GM12878 (cell line): ENCODE data around the gene RAB31. TPM values are rescaled to one million over a fixed set of nuclear protein-coding genes. Genes with fewer than 3 reads are reported as not detected.

Experiments
- ATAC-seq: fragments of 200-7000 bp; cut with Tn5 transposase; 3 replicates; pipeline ENCODE4 v1.9.1; 2020; ENCODE audit warnings: mild to moderate bottlenecking, moderate library complexity
- BruUV-seq: library from RNA; stranded (reverse); fragments of 400-500 nt; replicated peaks from 2 replicates; lab custom pipeline; 2021; lab: Mats Ljungman, UMichigan
- CTCF ChIA-PET: fragments of 300-600 bp; sonication (Branson Sonifier 250); formaldehyde crosslinking; extraction: SDS; loops from one replicate; lab custom pipeline; 2021; ENCODE audit warnings: inconsistent platforms; lab: Yijun Ruan, JAX
- POLR2A ChIA-PET: fragments of 350-600 bp; formaldehyde crosslinking; extraction: SDS; loops from one replicate; lab custom pipeline; 2021; ENCODE audit warnings: inconsistent platforms; lab: Charles Lee
- RAD21 ChIA-PET: fragments of 300-600 bp; sonication (Branson Sonifier 250); formaldehyde crosslinking; loops from one replicate; lab custom pipeline; 2023; ENCODE audit warnings: antibody characterized with exemption; ENCODE audit not compliant: unreplicated experiment; lab: Charles Lee
- SMC1A ChIA-PET: fragments of 300-600 bp; sonication (Branson Sonifier 250); formaldehyde crosslinking; loops from one replicate; lab custom pipeline; 2023; ENCODE audit not compliant: unreplicated experiment, uncharacterized antibody; lab: Charles Lee
- DNase-seq: peaks from one replicate; pipeline ENCODE4 v3.0.0-alpha.2; 2011; ENCODE audit warnings: low read depth, low spot score
- FAIRE-seq: peaks from 3 replicates; lab custom pipeline; 2011; peaks lifted over from hg19 to GRCh38; lab: Jason Lieb, UNC
- H2AFZ ChIP-seq: 2 replicates; pipeline ENCODE4 v1.6.0; 2011; ENCODE audit warnings: low read depth, low read length, control low read depth; ENCODE audit not compliant: control insufficient read depth
- H3K27ac ChIP-seq: 2 replicates; pipeline ENCODE4 v1.5.1; 2011; ENCODE audit warnings: control low read depth; ENCODE audit not compliant: control insufficient read depth, insufficient read depth
- H3K27me3 ChIP-seq, 2 experiments: replicated peaks in 1 of 2; 2 replicates each; pipeline versions ENCODE4 v1.6.0 to v1.6.1; 2011; ENCODE audit warnings: low read length in 1 of 2; ENCODE audit not compliant: control insufficient read depth in 2 of 2, insufficient read depth in 2 of 2
- H3K36me3 ChIP-seq, 2 experiments: 2 replicates each; pipeline ENCODE4 v1.5.1; 2011; ENCODE audit warnings: low read length in 1 of 2; ENCODE audit not compliant: control insufficient read depth in 2 of 2, insufficient read depth in 2 of 2
- H3K4me1 ChIP-seq: 2 replicates; pipeline ENCODE4 v1.6.1; 2011; ENCODE audit warnings: mild to moderate bottlenecking, low read length, moderate library complexity, mixed read lengths; ENCODE audit not compliant: control insufficient read depth, insufficient read depth
- H3K4me2 ChIP-seq: 2 replicates; pipeline ENCODE4 v1.6.0; 2011; ENCODE audit warnings: control low read depth; ENCODE audit not compliant: control insufficient read depth, insufficient read depth
- H3K4me3 ChIP-seq: fragments of 200-600 bp; sonication (generic); 2 replicates; pipeline ENCODE4 v1.5.1; 2016
- H3K79me2 ChIP-seq: 2 replicates; pipeline ENCODE4 v1.6.0; 2011; ENCODE audit warnings: low read length; ENCODE audit not compliant: control insufficient read depth, insufficient read depth
- H3K9ac ChIP-seq: 2 replicates; pipeline ENCODE4 v1.8.0; 2011; ENCODE audit warnings: low read length, control low read depth, mixed read lengths; ENCODE audit not compliant: control insufficient read depth, insufficient read depth
- H3K9me3 ChIP-seq: replicated peaks from 3 replicates; pipeline ENCODE4 v1.5.1; 2011; ENCODE audit warnings: mild to moderate bottlenecking, low read length; ENCODE audit not compliant: control insufficient read depth, insufficient read depth
- H4K20me1 ChIP-seq: 2 replicates; pipeline ENCODE4 v1.6.0; 2011; ENCODE audit not compliant: control insufficient read depth, insufficient read depth
- ATF7 ChIP-seq: fragments of 450-650 bp; IDR thresholded peaks from 2 replicates; pipeline ENCODE4 v1.6.1; 2016; ENCODE audit warnings: low read depth, mild to moderate bottlenecking
- E4F1 ChIP-seq: fragments of 450-650 bp; IDR thresholded peaks from 2 replicates; pipeline ENCODE4 v1.6.1; 2018; ENCODE audit warnings: borderline replicate concordance, mild to moderate bottlenecking; ENCODE audit not compliant: partially characterized antibody
- KLF5 ChIP-seq: fragments of 450-650 bp; IDR thresholded peaks from 2 replicates; pipeline ENCODE4 v1.6.1; 2014; ENCODE audit warnings: mild to moderate bottlenecking; ENCODE audit not compliant: partially characterized antibody
- NFYA ChIP-seq: IDR thresholded peaks from 2 replicates; pipeline ENCODE4 v1.6.1; 2011; ENCODE audit warnings: low read depth, mild to moderate bottlenecking, low read length, improper control_type of control experiment, borderline replicate concordance
- PAX5 ChIP-seq: IDR thresholded peaks from 2 replicates; pipeline ENCODE4 v1.6.1; 2011; ENCODE audit warnings: low read depth, low read length, borderline replicate concordance
- POLR2AphosphoS2 ChIP-seq: IDR thresholded peaks from 2 replicates; pipeline ENCODE4 v1.6.1; 2011; ENCODE audit warnings: low read depth, mild to moderate bottlenecking, low read length, improper control_type of control experiment, moderate library complexity
- RELA ChIP-seq: fragments of 450-650 bp; IDR thresholded peaks from 2 replicates; pipeline ENCODE4 v1.8.0; 2014; ENCODE audit warnings: borderline replicate concordance; ENCODE audit not compliant: partially characterized antibody
- SUZ12 ChIP-seq: fragments of 200-600 bp; sonication (generic); IDR thresholded peaks from one replicate; pipeline ENCODE4 v1.6.1; 2018; ENCODE audit warnings: antibody characterized with exemption, mild to moderate bottlenecking; ENCODE audit not compliant: unreplicated experiment
- TAF1 ChIP-seq: IDR thresholded peaks from 2 replicates; pipeline ENCODE4 v1.6.1; 2011; ENCODE audit warnings: mild to moderate bottlenecking, low read depth, low read length, borderline replicate concordance
- TCF12 ChIP-seq: IDR thresholded peaks from 2 replicates; pipeline ENCODE4 v1.6.1; 2011; ENCODE audit warnings: low read depth, mild to moderate bottlenecking, low read length
- WRNIP1 ChIP-seq: IDR thresholded peaks from 2 replicates; pipeline ENCODE4 v1.6.1; 2011; ENCODE audit warnings: low read depth, low read length, improper control_type of control experiment, borderline replicate concordance
- ZNF217 ChIP-seq: fragments of 450-650 bp; IDR thresholded peaks from 2 replicates; pipeline ENCODE4 v1.6.1; 2017; ENCODE audit warnings: antibody characterized with exemption, mild to moderate bottlenecking
- ZNF24 ChIP-seq: fragments of 450-650 bp; IDR thresholded peaks from 2 replicates; pipeline ENCODE4 v1.6.1; 2017; ENCODE audit warnings: antibody characterized with exemption, mild to moderate bottlenecking
- ZNF274 ChIP-seq: IDR thresholded peaks from one replicate; pipeline ENCODE4 v1.8.0; 2011; ENCODE audit not compliant: insufficient read length, insufficient read depth
- WGBS: methylation state at CpG from one replicate; pipeline ENCODE4 v1.1.6; 2016; ENCODE audit warnings: low lambda C conversion rate; ENCODE audit not compliant: insufficient replicate concordance, insufficient coverage; ENCODE audit errors: missing lambda C conversion rate; 5-methylcytosine and 5-hydroxymethylcytosine counted together
- in situ Hi-C: fragments of 300-500 bp; cut with MboI; formaldehyde crosslinking; loops from 9 replicates; pipeline ENCODE4 v1.14.3; 2018; ENCODE audit warnings: mixed read lengths
- intact Hi-C: fragments of 100-400 bp; cut with micrococcal nuclease; formaldehyde crosslinking; loops from one replicate; pipeline ENCODE4 v1.14.2; 2022; ENCODE audit not compliant: unreplicated experiment
- polyA plus RNA-seq, 11 experiments: library from polyadenylated mRNA; depleted of rRNA in 4 of 11; unstranded in 6 of 11; stranded (reverse) in 5 of 11; fragments of >200 nt; fragmentation: Nextera tagmentation in 4 of 11; fragmentation: Illumina TruSeq in 1 of 11; extraction: Ambion mirVana in 4 of 11; extraction: Trizol in 1 of 11; gene quantifications; 1 replicate in 1 of 11; 2 replicates in 10 of 11; pipeline versions ENCODE4 v1.2.1 to v1.2.3, GENCODE V29; 2011 to 2016; ENCODE audit warnings: inconsistent platforms in 2 of 11, missing spikeins in 2 of 11, low read depth in 1 of 11
- total RNA-seq, 4 experiments: library from RNA; depleted of rRNA in 3 of 4; stranded (reverse); fragments of >200 nt in 3 of 4; fragmentation: Illumina TruSeq in 1 of 4; extraction: Trizol in 1 of 4; gene quantifications; 2 replicates each; pipeline versions ENCODE4 v1.2.1 to v1.2.3, GENCODE V29; 2013 to 2021

Gene RAB31
- total and polyA plus RNA-seq, 10 of the 15 experiments (the other 5 are each of a cell fraction or from before 2014, with no cell fraction given), result 0.80 to 23.3 (median 12.2) TPM

GRCh38 chr18:9719421-9719981 lies 11.4 kb downstream of the RAB31 start:
- H3K9ac ChIP-seq, result no peak overlapping the region
- TF ChIP-seq ZNF217 (no peak), PAX5 (no peak), ATF7 (no peak), NFYA (no peak), SUZ12 (no peak), RELA (no peak), TAF1 (no peak), ZNF274 (no peak), KLF5 (no peak), E4F1 (no peak), TCF12 (no peak), WRNIP1 (no peak), ZNF24 (no peak), POLR2AphosphoS2 (no peak)
- no peak overlapping the region for H3K27ac ChIP-seq
- H3K27me3 ChIP-seq, result no peaks in the 10 kb centered on the region
- no peaks in the 10 kb centered on the region for H3K79me2 ChIP-seq
- H3K4me1 ChIP-seq, result peaks cover 6% of the 10 kb centered on the region
- intact Hi-C loops, result no loop called here
- ChIA-PET CTCF (no interaction called here), POLR2A (no interaction called here), SMC1A (no interaction called here), RAD21 (no interaction called here)
- H3K4me2 ChIP-seq, result no peak overlapping the region
- WGBS, result 98% methylated on average over 12 of the region's 12 CpGs
- in situ Hi-C loops, result no loop called here
- no peaks in the 10 kb centered on the region for H3K36me3 ChIP-seq
- DNase-seq (no peak), ATAC-seq (no peak), FAIRE-seq (no peak)
- H3K9me3 ChIP-seq, result no peaks in the 10 kb centered on the region
- BruUV-seq, result no TSS peak
- no peaks in the 10 kb centered on the region for H4K20me1 ChIP-seq
- H2AFZ ChIP-seq, result no peak overlapping the region
- H3K4me3 ChIP-seq, result no peak overlapping the region
